ENCODE measurements around the gene TRAF5. TPM values are rescaled to one million over a fixed set of nuclear protein-coding genes. Genes with fewer than 3 reads are reported as not detected.

Gene TRAF5
- total RNA-seq, 4 donors from 2014 or later: 20.5 to 44.2 (median 27.9) TPM

- H3K36me3 ChIP-seq: peaks cover 0 to 39% of the 10 kb centered on the region in 2 donors
- TF ChIP-seq POLR2A (IDR thresholded peaks at IDR 0.05): no peak
- no peak for TF ChIP-seq POLR2AphosphoS5 (IDR thresholded peaks at IDR 0.05)
- TF ChIP-seq CTCF (IDR thresholded peaks at IDR 0.05): no peak
- peak overlapping the region in 2 of 4 donors; percentile 8 to 43 for H3K27ac ChIP-seq
- no peak for ATAC-seq
- 23 to 31% methylated on average over 2 to 3 of the region's 4 CpGs for WGBS, 2 donors (ENCODE audit: low coverage in 1 of 2)
- H3K4me1 ChIP-seq: peaks cover 0 to 10% (median 0%) of the 10 kb centered on the region in 3 donors
- no peaks in the 10 kb centered on the region for H3K27me3 ChIP-seq
- H3K4me3 ChIP-seq: no peak overlapping the region
- H3K9me3 ChIP-seq: no peaks in the 10 kb centered on the region
These were observed 51.2 kb downstream of the TRAF5 start for GRCh38 chr1:211377539-211378450.

- ATAC-seq: no peak
- WGBS, 2 donors (ENCODE audit: low coverage in 1 of 2): 43 to 44% methylated on average over 4 of the region's 4 CpGs
- H3K36me3 ChIP-seq: peaks cover 0 to 30% of the 10 kb centered on the region in 2 donors
- no peaks in the 10 kb centered on the region for H3K9me3 ChIP-seq
- peaks cover 0 to 17% (median 3%) of the 10 kb centered on the region in 3 donors for H3K4me1 ChIP-seq
- H3K27ac ChIP-seq: peak overlapping the region in 1 of 4 donors; percentile 25
- H3K27me3 ChIP-seq: no peaks in the 10 kb centered on the region
- H3K4me3 ChIP-seq: no peak overlapping the region
- no peak for TF ChIP-seq CTCF (IDR thresholded peaks at IDR 0.05)
- no peak for TF ChIP-seq EP300 (IDR thresholded peaks at IDR 0.05)
- TF ChIP-seq POLR2A (IDR thresholded peaks at IDR 0.05): no peak
- TF ChIP-seq POLR2AphosphoS5 (IDR thresholded peaks at IDR 0.05): no peak
These were observed 52.2 kb downstream of the TRAF5 start for GRCh38 chr1:211378844-211379243.

- TF ChIP-seq EP300 (IDR thresholded peaks at IDR 0.05) (no peak), CTCF (IDR thresholded peaks at IDR 0.05) (no peak), POLR2A (IDR thresholded peaks at IDR 0.05) (no peak), POLR2AphosphoS5 (IDR thresholded peaks at IDR 0.05) (no peak)
- peaks cover 0 to 24% of the 10 kb centered on the region in 2 donors for H3K36me3 ChIP-seq
- H3K4me1 ChIP-seq: peaks cover 0 to 17% (median 3%) of the 10 kb centered on the region in 3 donors
- H3K27me3 ChIP-seq: no peaks in the 10 kb centered on the region
- no peak overlapping the region for H3K4me3 ChIP-seq
- no peak for ATAC-seq
- no peak overlapping the region for H3K27ac ChIP-seq
- H3K9me3 ChIP-seq: no peaks in the 10 kb centered on the region
These were observed 52.8 kb downstream of the TRAF5 start for GRCh38 chr1:211379446-211379845.

- H3K36me3 ChIP-seq: peaks cover 0 to 2% of the 10 kb centered on the region in 2 donors
- peaks cover 0 to 17% (median 3%) of the 10 kb centered on the region in 3 donors for H3K4me1 ChIP-seq
- H3K27ac ChIP-seq: no peak overlapping the region
- 68 to 78% methylated on average over 5 of the region's 5 CpGs for WGBS, 2 donors (ENCODE audit: low coverage in 1 of 2)
- TF ChIP-seq POLR2A (IDR thresholded peaks at IDR 0.05): no peak
- H3K9me3 ChIP-seq: no peaks in the 10 kb centered on the region
- no peaks in the 10 kb centered on the region for H3K27me3 ChIP-seq
- ATAC-seq: no peak
- peak overlapping the region; percentile 56 to 90 for H3K4me3 ChIP-seq
These were observed 55.0 kb downstream of the TRAF5 start for GRCh38 chr1:211381481-211382181.

- no peaks in the 10 kb centered on the region for H3K36me3 ChIP-seq
- H3K9me3 ChIP-seq: no peaks in the 10 kb centered on the region
- WGBS, 2 donors (ENCODE audit: low coverage in 1 of 2): 8 to 15% methylated on average over 8 to 9 of the region's 17 CpGs
- no peaks in the 10 kb centered on the region for H3K27me3 ChIP-seq
- peaks cover 0 to 17% (median 3%) of the 10 kb centered on the region in 3 donors for H3K4me1 ChIP-seq
- H3K27ac ChIP-seq: peak overlapping the region; percentile 89 to 97 (median 92)
- TF ChIP-seq POLR2AphosphoS5 (IDR thresholded peaks at IDR 0.05) (no peak), CTCF (IDR thresholded peaks at IDR 0.05) (no peak), POLR2A (IDR thresholded peaks at IDR 0.05) (no peak), EP300 (IDR thresholded peaks at IDR 0.05) (no peak)
- peak overlapping the region; percentile 56 to 90 for H3K4me3 ChIP-seq
- ATAC-seq: no peak
These were observed 55.6 kb downstream of the TRAF5 start for GRCh38 chr1:211382182-211382713.
